Transverse colon (tissue), 4 donors: ENCODE measurements around the gene DENND2A. TPM values are rescaled to one million over a fixed set of nuclear protein-coding genes. Genes with fewer than 3 reads are reported as not detected.
"Not testable (repeated sequence)": the region's sequence is repeated elsewhere in the genome, so short reads cannot be mapped to it uniquely, and the experiment has no call there.

Experiments used
- DNase-seq: peaks from one replicate; pipeline ENCODE4 v3.0.0-alpha.2; 2019
- H3K27ac ChIP-seq, 4 donors: fragments of 200-600 bp; sonication (generic); 2 replicates each; pipeline ENCODE4 v1.5.1; 2016 to 2018; ENCODE audit warnings: inconsistent platforms in 4 of 4
- H3K27me3 ChIP-seq: fragments of 200-600 bp; sonication (generic); 2 replicates; pipeline ENCODE4 v1.5.1; 2017; ENCODE audit warnings: inconsistent platforms
- H3K36me3 ChIP-seq, 4 donors: fragments of 200-600 bp; sonication (generic); 2 replicates each; pipeline ENCODE4 v1.5.1; 2017 to 2019; ENCODE audit warnings: inconsistent platforms in 4 of 4
- H3K4me1 ChIP-seq, 4 donors: fragments of 200-600 bp; sonication (generic); 2 replicates each; pipeline ENCODE4 v1.5.1; 2017 to 2020; ENCODE audit warnings: inconsistent platforms in 4 of 4
- H3K4me3 ChIP-seq, 4 donors: fragments of 200-600 bp; sonication (generic); 1 replicate in 1 of 4; 2 replicates in 3 of 4; pipeline versions ENCODE4 v1.5.1 to v1.6.1; 2017 to 2019; ENCODE audit warnings: inconsistent platforms in 4 of 4
- H3K9me3 ChIP-seq, 2 donors: fragments of 200-600 bp; sonication (generic); 2 replicates each; pipeline ENCODE4 v1.5.1; 2017 to 2019; ENCODE audit warnings: inconsistent platforms in 2 of 2
- CTCF ChIP-seq, 5 experiments: fragments of 200-600 bp in 3 of 5; fragments of 450-650 bp in 2 of 5; sonication (generic) in 3 of 5; IDR thresholded peaks; 1 replicate in 2 of 5; 2 replicates in 3 of 5; pipeline ENCODE4 v1.5.1; 2016 to 2017; ENCODE audit warnings: antibody characterized with exemption in 5 of 5, inconsistent platforms in 3 of 5, mild to moderate bottlenecking in 2 of 5, moderate library complexity in 1 of 5
- EP300 ChIP-seq: sonication (generic); formaldehyde crosslinking; IDR thresholded peaks from one replicate; pipeline ENCODE4 v1.6.1; 2017; ENCODE audit warnings: antibody characterized with exemption, low read depth
- POLR2A ChIP-seq: fragments of 450-650 bp; IDR thresholded peaks from one replicate; pipeline ENCODE4 v1.6.1; 2016; ENCODE audit warnings: antibody characterized with exemption, mild to moderate bottlenecking, moderate library complexity
- POLR2AphosphoS5 ChIP-seq, 3 donors: sonication (generic); formaldehyde crosslinking; IDR thresholded peaks; one replicate each; pipeline ENCODE4 v1.6.1; 2016; ENCODE audit warnings: antibody characterized with exemption in 3 of 3
- WGBS, 2 donors: methylation state at CpG; one replicate each; pipeline ENCODE4 v1.1.5; 2018; ENCODE audit warnings: low coverage in 1 of 2; 5-methylcytosine and 5-hydroxymethylcytosine counted together
- in situ Hi-C, 4 donors: fragments of 200-750 bp; cut with MboI; loops; one replicate each; pipeline versions ENCODE4 v1.15.0 to v1.15.1; 2017; ENCODE audit warnings: low sequenced_read_pairs in 3 of 4, low pct_ligation_motif_present in 1 of 4, low pct_unique_long_range_greater_than_20kb in 1 of 4
- intact Hi-C: fragments of 100-400 bp; cut with DNase I; formaldehyde crosslinking; loops from one replicate; pipeline ENCODE4 v1.15.1; 2023; ENCODE audit warnings: low total_unique reads
- total RNA-seq, 4 donors: library from RNA; depleted of rRNA; stranded (reverse); fragments of >200 nt; gene quantifications; one replicate each; pipeline ENCODE4 v1.1.0, GENCODE V29; 2016

Gene DENND2A
- total RNA-seq, 4 donors from 2014 or later: 4.1 to 19.9 (median 7.1) TPM

GRCh38 chr7:140673063-140673773, 32.6 kb upstream of the DENND2A start:
- no peak for TF ChIP-seq EP300
- no peak for TF ChIP-seq CTCF (IDR thresholded peaks at IDR 0.05)
- peak; percentile 91 for TF ChIP-seq POLR2A
- TF ChIP-seq POLR2AphosphoS5 (IDR thresholded peaks at IDR 0.05): peak; percentile 5 to 78 (median 70)
- peak overlapping the region; percentile 90 to 96 (median 93) for H3K27ac ChIP-seq
- H3K9me3 ChIP-seq: no peaks in the 10 kb centered on the region
- DNase-seq: peak; percentile 83
- H3K36me3 ChIP-seq: no peaks in the 10 kb centered on the region
- WGBS, 2 donors: 1% methylated on average over 50 of the region's 72 CpGs; no CpG with 5 or more reads in 1 of the 2 donors
- intact Hi-C loops (no loop called here), in situ Hi-C loops (no loop called here)
- peak overlapping the region; percentile 66 to 83 (median 78) for H3K4me3 ChIP-seq
- no peaks in the 10 kb centered on the region for H3K27me3 ChIP-seq
- peaks cover 17 to 37% (median 25%) of the 10 kb centered on the region in 4 donors for H3K4me1 ChIP-seq

- no peaks in the 10 kb centered on the region for H3K9me3 ChIP-seq
- H3K27me3 ChIP-seq: no peaks in the 10 kb centered on the region
- peak within 1 kb of the TSS; percentile 90 to 96 (median 93) for H3K27ac ChIP-seq
- intact Hi-C loops: no loop called here
- peaks cover 17 to 37% (median 25%) of the 10 kb centered on the region in 4 donors for H3K4me1 ChIP-seq
- peak; percentile 74 for DNase-seq
- 2 to 29% methylated on average over 1 to 29 of the region's 41 CpGs for WGBS, 2 donors
- H3K4me3 ChIP-seq: peak within 1 kb of the TSS; percentile 66 to 83 (median 78)
- TF ChIP-seq EP300 (no peak), CTCF (IDR thresholded peaks at IDR 0.05) (no peak), POLR2AphosphoS5 (IDR thresholded peaks at IDR 0.05) (peak; percentile 31 to 76 (median 67)), POLR2A (no peak)
- H3K36me3 ChIP-seq: no peaks in the 10 kb centered on the region
- in situ Hi-C loops: no loop called here
Observed at GRCh38 chr7:140672382-140673062, 31.9 kb upstream of the DENND2A start, which contains the start of gene ADCK2. TSS of gene ADCK2 (plus strand) at chr7:140672945. CDS start at chr7:140673331, 386 bp downstream.

GRCh38 chr7:140671966-140672365, 31.4 kb upstream of the DENND2A start:
- intact Hi-C loops (no loop called here), in situ Hi-C loops (no loop called here)
- WGBS, 2 donors: 86% methylated on average over 15 of the region's 15 CpGs; no CpG with 5 or more reads in 1 of the 2 donors
- H3K4me1 ChIP-seq: peaks cover 17 to 37% (median 25%) of the 10 kb centered on the region in 4 donors
- DNase-seq: no peak
- peak overlapping the region in 3 of 4 donors; percentile 90 to 95 (median 91) for H3K27ac ChIP-seq
- TF ChIP-seq EP300: no peak
- no peak for TF ChIP-seq POLR2A
- no peak for TF ChIP-seq POLR2AphosphoS5 (IDR thresholded peaks at IDR 0.05)
- TF ChIP-seq CTCF (IDR thresholded peaks at IDR 0.05): no peak
- no peak overlapping the region for H3K4me3 ChIP-seq
- H3K9me3 ChIP-seq: no peaks in the 10 kb centered on the region
- no peaks in the 10 kb centered on the region for H3K27me3 ChIP-seq
- no peaks in the 10 kb centered on the region for H3K36me3 ChIP-seq

- in situ Hi-C loops (no loop called here), intact Hi-C loops (no loop called here)
- Histone ChIP-seq H3K27ac (no peak overlapping the region), H3K4me1 (peaks cover 13 to 28% (median 21%) of the 10 kb centered on the region in 4 donors), H3K36me3 (no peaks in the 10 kb centered on the region), H3K9me3 (no peaks in the 10 kb centered on the region), H3K4me3 (no peak overlapping the region), H3K27me3 (no peaks in the 10 kb centered on the region)
- TF ChIP-seq POLR2AphosphoS5 (IDR thresholded peaks at IDR 0.05) (no peak), CTCF (IDR thresholded peaks at IDR 0.05) (no peak), POLR2A (no peak), EP300 (no peak)
- 57 to 71% methylated on average over 1 to 4 of the region's 4 CpGs for WGBS, 2 donors
- DNase-seq: no peak
Observed at GRCh38 chr7:140670343-140670935, 29.8 kb upstream of the DENND2A start.

GRCh38 chr7:140669862-140670261, 29.2 kb upstream of the DENND2A start:
- H3K9me3 ChIP-seq, DNase-seq, H3K27ac ChIP-seq, H3K36me3 ChIP-seq, intact Hi-C loops, in situ Hi-C loops, H3K27me3 ChIP-seq, H3K4me3 ChIP-seq: not testable (repeated sequence)
- 68 to 90% methylated on average over 4 to 10 of the region's 10 CpGs for WGBS, 2 donors
- peaks cover 8 to 22% (median 15%) of the 10 kb centered on the region in 4 donors for H3K4me1 ChIP-seq
